Upper lobe of left lung (tissue), 6 donors: Measurements from ENCODE around the gene CLEC16A. TPM values are rescaled to one million over a fixed set of nuclear protein-coding genes. Genes with fewer than 3 reads are reported as not detected.

ENCODE experiments used
- ATAC-seq, 2 donors: fragments of 200-7000 bp; cut with Tn5 transposase; one replicate each; pipeline ENCODE4 v1.9.1; 2022; ENCODE audit warnings: mild to moderate bottlenecking in 2 of 2, moderate library complexity in 2 of 2; ENCODE audit not compliant: low FRiP score in 2 of 2
- DNase-seq, 2 donors: peaks; one replicate each; pipeline ENCODE4 v3.0.0-alpha.2; 2019 to 2020
- H3K27ac ChIP-seq, 4 donors: fragments of 200-600 bp; sonication (generic); one replicate each; pipeline ENCODE4 v1.5.1; 2016 to 2019
- H3K27me3 ChIP-seq, 4 donors: fragments of 200-600 bp; sonication (generic); one replicate each; pipeline ENCODE4 v1.5.1; 2017 to 2019
- H3K36me3 ChIP-seq, 4 donors: fragments of 200-600 bp; sonication (generic); one replicate each; pipeline ENCODE4 v1.5.1; 2016 to 2019
- H3K4me1 ChIP-seq, 4 donors: fragments of 200-600 bp; sonication (generic); one replicate each; pipeline ENCODE4 v1.5.1; 2018 to 2019
- H3K4me3 ChIP-seq, 4 donors: fragments of 200-600 bp; sonication (generic); one replicate each; pipeline ENCODE4 v1.5.1; 2017 to 2019; ENCODE audit warnings: mild to moderate bottlenecking in 2 of 4, moderate library complexity in 1 of 4
- H3K9me3 ChIP-seq, 4 donors: fragments of 200-600 bp; sonication (generic); one replicate each; pipeline ENCODE4 v1.5.1; 2018 to 2019
- EP300 ChIP-seq, 4 donors: sonication (generic); formaldehyde crosslinking; IDR thresholded peaks; one replicate each; pipeline ENCODE4 v1.5.1; 2017; ENCODE audit warnings: antibody characterized with exemption in 4 of 4, control low read depth in 2 of 4
- POLR2A ChIP-seq, 4 donors: fragments of 450-650 bp; IDR thresholded peaks; one replicate each; pipeline ENCODE4 v1.5.1; 2016 to 2017; ENCODE audit warnings: antibody characterized with exemption in 4 of 4, mild to moderate bottlenecking in 2 of 4
- POLR2AphosphoS5 ChIP-seq, 2 donors: sonication (generic); formaldehyde crosslinking; IDR thresholded peaks; one replicate each; pipeline ENCODE4 v1.5.1; 2017; ENCODE audit warnings: antibody characterized with exemption in 2 of 2
- WGBS, 2 donors: methylation state at CpG; one replicate each; pipeline ENCODE4 v1.1.5; 2017 to 2018; 5-methylcytosine and 5-hydroxymethylcytosine counted together
- total RNA-seq, 6 donors: library from RNA; depleted of rRNA in 4 of 6; stranded (reverse); fragments of >200 nt in 4 of 6; gene quantifications; one replicate each; pipeline versions ENCODE4 v1.1.0 to v1.2.1, GENCODE V29; 2016 to 2021
- TF ChIP-seq, protein P1 (sequence below), 6 experiments: fragments of 450-650 bp in 4 of 6; fragments of 200-600 bp in 2 of 6; sonication (generic) in 2 of 6; IDR thresholded peaks; one replicate each; pipeline ENCODE4 v1.5.1; 2016 to 2019; ENCODE audit warnings: antibody characterized with exemption in 6 of 6
- donor health status: DM: no; HTN: no; CAD: no; lungs with moderate emphysema.
- donor health status: DM: no; HTN: yes; CAD: no; lungs with severe emphysema.

Gene CLEC16A
- total RNA-seq, 6 donors from 2014 or later: 33.3 to 85.9 (median 46.4) TPM

DNA sequence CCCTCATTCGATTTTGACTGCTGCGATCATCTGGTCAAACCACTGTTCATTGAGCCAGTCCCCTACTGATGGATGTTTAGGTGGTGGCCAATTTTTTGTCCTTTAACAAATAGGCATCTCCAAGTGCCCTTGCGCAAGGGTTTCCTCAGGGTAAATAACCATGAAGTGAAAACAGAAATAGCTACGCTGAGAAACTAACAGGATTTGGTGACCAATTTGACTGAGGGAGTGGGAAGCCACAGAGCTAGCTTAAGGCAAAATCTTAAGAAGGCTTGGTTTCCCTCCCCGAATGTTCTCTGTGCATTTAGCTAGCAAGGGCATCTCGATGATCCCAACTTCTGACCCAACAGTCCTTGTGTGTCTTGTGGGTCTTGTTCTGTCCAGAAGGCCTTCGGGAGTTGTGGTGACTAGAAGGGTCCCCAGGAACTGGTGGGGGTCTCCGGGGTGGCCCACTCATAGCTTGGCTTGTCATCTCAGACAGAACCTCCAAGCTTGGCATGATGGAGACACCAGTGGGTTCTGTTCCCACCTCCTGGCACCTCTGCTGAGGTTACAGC is 194.5 kb downstream of the CLEC16A start:
- Histone ChIP-seq H3K27ac (peak overlapping the region in 1 of 4 donors; percentile 24), H3K27me3 (no peaks in the 10 kb centered on the region), H3K9me3 (no peaks in the 10 kb centered on the region), H3K4me3 (no peak overlapping the region), H3K4me1 (peaks cover 14 to 51% (median 42%) of the 10 kb centered on the region in 4 donors), H3K36me3 (peaks cover 0 to 3% (median 0%) of the 10 kb centered on the region in 4 donors)
- WGBS, 2 donors: 87 to 93% methylated on average over 8 of the region's 8 CpGs
- TF ChIP-seq, protein P1, sequence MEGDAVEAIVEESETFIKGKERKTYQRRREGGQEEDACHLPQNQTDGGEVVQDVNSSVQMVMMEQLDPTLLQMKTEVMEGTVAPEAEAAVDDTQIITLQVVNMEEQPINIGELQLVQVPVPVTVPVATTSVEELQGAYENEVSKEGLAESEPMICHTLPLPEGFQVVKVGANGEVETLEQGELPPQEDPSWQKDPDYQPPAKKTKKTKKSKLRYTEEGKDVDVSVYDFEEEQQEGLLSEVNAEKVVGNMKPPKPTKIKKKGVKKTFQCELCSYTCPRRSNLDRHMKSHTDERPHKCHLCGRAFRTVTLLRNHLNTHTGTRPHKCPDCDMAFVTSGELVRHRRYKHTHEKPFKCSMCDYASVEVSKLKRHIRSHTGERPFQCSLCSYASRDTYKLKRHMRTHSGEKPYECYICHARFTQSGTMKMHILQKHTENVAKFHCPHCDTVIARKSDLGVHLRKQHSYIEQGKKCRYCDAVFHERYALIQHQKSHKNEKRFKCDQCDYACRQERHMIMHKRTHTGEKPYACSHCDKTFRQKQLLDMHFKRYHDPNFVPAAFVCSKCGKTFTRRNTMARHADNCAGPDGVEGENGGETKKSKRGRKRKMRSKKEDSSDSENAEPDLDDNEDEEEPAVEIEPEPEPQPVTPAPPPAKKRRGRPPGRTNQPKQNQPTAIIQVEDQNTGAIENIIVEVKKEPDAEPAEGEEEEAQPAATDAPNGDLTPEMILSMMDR (IDR thresholded peaks at IDR 0.05): no peak
- no peak for TF ChIP-seq POLR2A (IDR thresholded peaks at IDR 0.05)
- TF ChIP-seq EP300 (IDR thresholded peaks at IDR 0.05): no peak
- no peak for TF ChIP-seq POLR2AphosphoS5 (IDR thresholded peaks at IDR 0.05)
- ATAC-seq: no peak
- no peak for DNase-seq

- Histone ChIP-seq H3K36me3 (peaks cover 0 to 3% (median 0%) of the 10 kb centered on the region in 4 donors), H3K27ac (no peak overlapping the region), H3K4me1 (peaks cover 12 to 47% (median 38%) of the 10 kb centered on the region in 4 donors), H3K9me3 (no peaks in the 10 kb centered on the region), H3K27me3 (no peaks in the 10 kb centered on the region), H3K4me3 (no peak overlapping the region)
- TF ChIP-seq EP300 (IDR thresholded peaks at IDR 0.05) (no peak), POLR2A (IDR thresholded peaks at IDR 0.05) (no peak), POLR2AphosphoS5 (IDR thresholded peaks at IDR 0.05) (no peak)
- TF ChIP-seq, protein P1 (IDR thresholded peaks at IDR 0.05): no peak
- DNase-seq (no peak), ATAC-seq (no peak)
- WGBS, 2 donors: 78 to 81% methylated on average over 5 of the region's 5 CpGs
These were observed 195.1 kb downstream of the CLEC16A start for GRCh38 chr16:11139326-11140097.

DNA sequence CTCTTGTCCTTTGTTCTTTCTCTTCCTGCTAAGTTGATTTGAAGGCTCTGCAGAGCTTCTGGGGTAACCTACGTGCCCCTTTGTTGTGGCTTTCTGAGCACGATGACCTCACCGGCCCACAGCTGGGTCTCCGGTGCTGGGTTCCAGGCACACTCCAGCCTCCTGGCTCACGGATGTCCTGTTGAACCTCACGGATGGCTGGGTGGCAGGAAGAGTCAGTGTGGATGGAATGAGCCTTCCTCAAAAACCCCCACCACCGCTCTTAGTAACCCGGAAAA is 195.7 kb downstream of the CLEC16A start:
- 59 to 70% methylated on average over 8 of the region's 8 CpGs for WGBS, 2 donors
- Histone ChIP-seq H3K27ac (no peak overlapping the region), H3K27me3 (no peaks in the 10 kb centered on the region), H3K4me1 (peaks cover 12 to 41% (median 33%) of the 10 kb centered on the region in 4 donors), H3K4me3 (no peak overlapping the region), H3K9me3 (no peaks in the 10 kb centered on the region), H3K36me3 (peaks cover 0 to 3% (median 0%) of the 10 kb centered on the region in 4 donors)
- TF ChIP-seq POLR2AphosphoS5 (IDR thresholded peaks at IDR 0.05): no peak
- ATAC-seq (no peak), DNase-seq (no peak)

DNA sequence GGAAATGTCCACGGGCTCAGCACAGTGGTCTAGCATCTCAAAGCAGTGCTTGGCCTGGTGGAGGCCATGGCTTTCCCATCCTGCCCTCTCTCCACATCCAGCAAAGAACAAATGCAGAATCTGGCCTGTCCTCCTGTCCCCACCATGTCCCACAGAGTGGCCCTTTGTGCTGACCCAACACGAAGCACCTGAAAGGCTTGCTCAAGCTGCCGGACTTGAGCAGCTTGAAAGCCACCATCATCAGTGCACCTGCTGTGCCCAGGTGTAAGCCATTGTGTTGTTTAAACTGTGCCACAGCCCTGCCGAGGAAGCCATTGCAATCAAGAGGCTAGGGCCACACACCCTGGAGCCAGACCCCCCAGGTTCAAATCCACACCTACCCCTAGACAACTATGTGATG is 196.1 kb downstream of the CLEC16A start:
- H3K4me3 ChIP-seq: no peak overlapping the region
- no peak for DNase-seq

GRCh38 chr16:11140867-11141266 is 196.5 kb downstream of the CLEC16A start:
- TF ChIP-seq POLR2AphosphoS5 (IDR thresholded peaks at IDR 0.05): no peak
- no peak for TF ChIP-seq POLR2A (IDR thresholded peaks at IDR 0.05)
- TF ChIP-seq, protein P1 (IDR thresholded peaks at IDR 0.05): no peak
- no peak for TF ChIP-seq EP300 (IDR thresholded peaks at IDR 0.05)

More for the DNA sequence above, 196.1 kb downstream of the CLEC16A start:
- H3K36me3 ChIP-seq: peaks cover 0 to 3% (median 0%) of the 10 kb centered on the region in 4 donors
- WGBS, 2 donors: 98% methylated on average over 4 of the region's 4 CpGs
- no peaks in the 10 kb centered on the region for H3K27me3 ChIP-seq
- peaks cover 9 to 37% (median 29%) of the 10 kb centered on the region in 4 donors for H3K4me1 ChIP-seq
- H3K27ac ChIP-seq: no peak overlapping the region
- TF ChIP-seq, protein P1 (IDR thresholded peaks at IDR 0.05): no peak
- TF ChIP-seq POLR2AphosphoS5 (IDR thresholded peaks at IDR 0.05) (no peak), EP300 (IDR thresholded peaks at IDR 0.05) (no peak), POLR2A (IDR thresholded peaks at IDR 0.05) (no peak)
- no peak for ATAC-seq
- no peaks in the 10 kb centered on the region for H3K9me3 ChIP-seq

More at GRCh38 chr16:11140867-11141266, 196.5 kb downstream of the CLEC16A start:
- H3K36me3 ChIP-seq: peaks cover 0 to under 1% (median 0%) of the 10 kb centered on the region in 4 donors
- DNase-seq (no peak), ATAC-seq (no peak)
- no peaks in the 10 kb centered on the region for H3K27me3 ChIP-seq
- H3K4me1 ChIP-seq: peaks cover 9 to 33% (median 25%) of the 10 kb centered on the region in 4 donors
- no peak overlapping the region for H3K27ac ChIP-seq
- H3K4me3 ChIP-seq: no peak overlapping the region
- 90% methylated on average over 5 of the region's 5 CpGs; no CpG with 5 or more reads in 1 of the 2 donors for WGBS, 2 donors
- no peaks in the 10 kb centered on the region for H3K9me3 ChIP-seq
